Stimulated activated CD8-positive, alpha-beta memory T cell treated with anti-CD3 and anti-CD28 coated beads, Interleukin-12 subunit alpha, Interleukin-12 subunit beta, amount 100 ng/mL, for 24 hours (primary cell): Measurements from ENCODE around the gene ODAD4.
"Not testable (repeated sequence)": the region's sequence is repeated elsewhere in the genome, so short reads cannot be mapped to it uniquely, and the experiment has no call there.

Source experiments
- DNase-seq: peaks from one replicate; pipeline ENCODE4 v3.0.0-alpha.2; 2020; ENCODE audit errors: extremely low read depth

The ODAD4 gene

GRCh38 chr17:42000413-42001133 is 70.2 kb downstream of the ODAD4 start:
- DNase-seq = no peak

- no peak for DNase-seq
These were observed 71.3 kb downstream of the ODAD4 start for GRCh38 chr17:42001729-42002128.

GRCh38 chr17:42002175-42002791 is 71.9 kb downstream of the ODAD4 start:
- no peak for DNase-seq

GRCh38 chr17:42002792-42003301 is 72.4 kb downstream of the ODAD4 start:
- DNase-seq = no peak

- no peak for DNase-seq
These were observed 74.7 kb downstream of the ODAD4 start for GRCh38 chr17:42005166-42005565.

- no peak for DNase-seq
These were observed 78.8 kb downstream of the ODAD4 start for GRCh38 chr17:42009170-42009569.

GRCh38 chr17:42010266-42010680 is 79.9 kb downstream of the ODAD4 start:
- not testable (repeated sequence) for DNase-seq

- no peak for DNase-seq
These were observed 80.6 kb downstream of the ODAD4 start for GRCh38 chr17:42010898-42011516.

GRCh38 chr17:42012363-42012762 is 81.9 kb downstream of the ODAD4 start:
- not testable (repeated sequence) for DNase-seq

GRCh38 chr17:42013740-42014139 is 83.3 kb downstream of the ODAD4 start:
- not testable (repeated sequence) for DNase-seq
